Measurements from ENCODE around the gene TSPAN17.
"Not testable (repeated sequence)": the region's sequence is repeated elsewhere in the genome, so short reads cannot be mapped to it uniquely, and the experiment has no call there.

The TSPAN17 gene, protein sequence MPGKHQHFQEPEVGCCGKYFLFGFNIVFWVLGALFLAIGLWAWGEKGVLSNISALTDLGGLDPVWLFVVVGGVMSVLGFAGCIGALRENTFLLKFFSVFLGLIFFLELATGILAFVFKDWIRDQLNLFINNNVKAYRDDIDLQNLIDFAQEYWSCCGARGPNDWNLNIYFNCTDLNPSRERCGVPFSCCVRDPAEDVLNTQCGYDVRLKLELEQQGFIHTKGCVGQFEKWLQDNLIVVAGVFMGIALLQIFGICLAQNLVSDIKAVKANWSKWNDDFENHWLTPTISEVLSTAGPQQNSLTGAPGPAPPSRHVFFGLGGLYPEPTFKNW

DNA sequence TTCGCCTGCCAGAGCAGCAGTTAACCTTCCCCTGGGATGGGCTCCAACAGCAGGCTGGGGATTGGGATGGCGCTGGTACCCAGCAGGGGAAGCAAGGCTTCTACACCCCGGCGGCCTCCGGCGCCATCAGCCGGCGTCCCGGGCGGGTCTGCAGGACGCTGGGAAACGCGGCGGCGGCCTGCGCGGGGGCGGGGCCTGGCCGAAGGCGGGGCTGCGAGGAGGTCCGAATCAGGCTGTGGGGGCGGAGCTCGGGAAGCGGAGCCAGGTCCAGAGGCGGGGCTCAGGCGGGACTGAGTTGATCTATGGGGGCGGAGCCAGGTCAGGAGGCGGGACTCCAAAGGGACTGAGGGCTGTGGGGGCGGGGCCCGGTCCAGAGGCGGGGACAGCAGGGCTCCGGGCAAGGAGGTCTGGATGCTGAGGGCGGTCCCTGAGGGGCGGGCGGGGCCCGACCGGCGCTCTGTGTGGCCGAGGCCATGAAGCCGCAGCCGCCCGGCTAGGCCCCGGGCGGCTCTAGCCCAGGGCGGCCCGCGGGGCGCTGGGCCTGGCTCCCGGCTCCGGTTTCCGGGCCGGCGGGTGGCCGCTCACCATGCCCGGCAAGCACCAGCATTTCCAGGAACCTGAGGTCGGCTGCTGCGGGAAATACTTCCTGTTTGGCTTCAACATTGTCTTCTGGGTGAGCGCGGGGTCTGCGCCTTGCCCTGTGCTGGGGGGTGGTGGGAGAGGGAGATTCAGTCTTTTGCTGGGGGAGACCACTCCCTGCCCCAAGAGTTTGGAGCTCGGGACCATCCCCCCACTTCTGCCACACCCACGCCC lies at the start of gene TSPAN17:
Gene TSPAN17, plus strand, starts transcription at position 455 of the 813 bp plus-strand sequence. Its CDS starts 132 bp downstream, at position 587.
- peak; percentile 89 for ATAC-seq
- peak within 1 kb of the TSS; percentile 83 for H3K4me3 Mint-ChIP-seq
- peaks cover 52% of the 10 kb centered on the region for H3K4me1 Mint-ChIP-seq
- no peaks in the 10 kb centered on the region for H3K36me3 Mint-ChIP-seq (ENCODE audit: low read depth)
- DNase-seq, result peak; percentile 100
- peak within 1 kb of the TSS; percentile 92 for H3K27ac Mint-ChIP-seq
- H3K9me3 Mint-ChIP-seq, result no peaks in the 10 kb centered on the region
- peaks cover 2% of the 10 kb centered on the region for H3K27me3 Mint-ChIP-seq

GRCh38 chr5:176599749-176600430 lies 47.4 kb upstream of the TSPAN17 start:
- not testable (repeated sequence) for H3K36me3 Mint-ChIP-seq (ENCODE audit: low read depth); H3K27ac Mint-ChIP-seq; H3K9me3 Mint-ChIP-seq; ATAC-seq; DNase-seq; H3K4me3 Mint-ChIP-seq; H3K4me1 Mint-ChIP-seq
- peaks cover 15% of the 10 kb centered on the region for H3K27me3 Mint-ChIP-seq

GRCh38 chr5:176601901-176602482 lies 45.3 kb upstream of the TSPAN17 start:
- Mint-ChIP-seq H3K27me3 (peaks cover 9% of the 10 kb centered on the region), H3K36me3 (ENCODE audit: low read depth) (peaks cover 2% of the 10 kb centered on the region), H3K27ac (no peak overlapping the region), H3K9me3 (no peaks in the 10 kb centered on the region), H3K4me3 (no peak overlapping the region), H3K4me1 (peaks cover 4% of the 10 kb centered on the region)
- ATAC-seq (no peak), DNase-seq (no peak)

DNA sequence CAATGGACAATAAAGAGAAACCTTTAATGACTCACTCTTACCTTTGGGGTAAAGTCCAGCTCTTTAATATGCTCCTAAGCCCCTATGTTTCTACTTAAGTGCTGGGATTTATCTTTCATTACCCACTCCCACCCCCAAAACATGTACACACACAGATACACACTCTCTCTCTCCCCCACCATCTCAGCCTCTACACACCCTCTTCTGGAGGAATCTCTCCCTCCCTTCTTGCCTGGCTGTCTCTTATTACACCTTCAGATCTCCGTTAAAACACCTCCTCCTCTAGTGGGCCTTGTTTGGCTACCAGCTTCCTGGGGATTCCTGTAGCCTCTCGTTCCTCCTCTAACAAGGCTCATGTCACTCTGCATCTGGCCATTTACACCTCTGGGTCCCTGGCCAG lies 44.2 kb upstream of the TSPAN17 start:
- DNase-seq (no peak), ATAC-seq (no peak)
- H3K4me1 Mint-ChIP-seq, result peaks cover 2% of the 10 kb centered on the region
- peaks cover 2% of the 10 kb centered on the region for H3K36me3 Mint-ChIP-seq (ENCODE audit: low read depth)
- H3K27me3 Mint-ChIP-seq, result peaks cover 11% of the 10 kb centered on the region
- no peak overlapping the region for H3K4me3 Mint-ChIP-seq
- H3K27ac Mint-ChIP-seq, result no peak overlapping the region
- no peaks in the 10 kb centered on the region for H3K9me3 Mint-ChIP-seq

- Mint-ChIP-seq H3K4me1 (peaks cover 11% of the 10 kb centered on the region), H3K27ac (no peak overlapping the region), H3K36me3 (ENCODE audit: low read depth) (no peaks in the 10 kb centered on the region), H3K27me3 (peaks cover 20% of the 10 kb centered on the region), H3K9me3 (no peaks in the 10 kb centered on the region), H3K4me3 (no peak overlapping the region)
- no peak for DNase-seq
- no peak for ATAC-seq
These were observed 41.3 kb upstream of the TSPAN17 start for GRCh38 chr5:176606032-176606431.

DNA sequence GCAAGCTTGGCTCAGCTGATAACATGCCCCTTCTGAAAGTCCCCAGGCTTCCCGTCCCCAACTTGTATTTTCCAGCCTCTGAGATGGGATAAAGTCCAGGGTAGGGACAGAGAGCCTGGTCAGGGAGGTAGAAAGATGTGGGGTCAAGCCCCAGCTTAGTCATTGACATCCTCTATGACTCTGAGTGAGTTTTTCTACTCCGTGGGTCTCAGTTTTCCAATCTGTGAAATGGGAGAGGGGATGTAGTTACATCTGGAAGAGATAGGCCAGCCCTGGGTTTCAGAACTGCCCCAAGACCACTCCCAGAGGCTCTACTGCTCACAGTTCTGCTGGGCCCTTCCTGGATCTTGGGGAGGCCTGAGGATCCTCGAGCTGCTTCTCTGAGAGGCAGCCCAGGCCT lies 40.4 kb upstream of the TSPAN17 start:
- peaks cover 14% of the 10 kb centered on the region for H3K4me1 Mint-ChIP-seq
- no peaks in the 10 kb centered on the region for H3K9me3 Mint-ChIP-seq
- no peaks in the 10 kb centered on the region for H3K36me3 Mint-ChIP-seq (ENCODE audit: low read depth)
- H3K4me3 Mint-ChIP-seq, result no peak overlapping the region
- H3K27me3 Mint-ChIP-seq, result peaks cover 26% of the 10 kb centered on the region
- ATAC-seq (no peak), DNase-seq (no peak)
- H3K27ac Mint-ChIP-seq, result no peak overlapping the region

DNA sequence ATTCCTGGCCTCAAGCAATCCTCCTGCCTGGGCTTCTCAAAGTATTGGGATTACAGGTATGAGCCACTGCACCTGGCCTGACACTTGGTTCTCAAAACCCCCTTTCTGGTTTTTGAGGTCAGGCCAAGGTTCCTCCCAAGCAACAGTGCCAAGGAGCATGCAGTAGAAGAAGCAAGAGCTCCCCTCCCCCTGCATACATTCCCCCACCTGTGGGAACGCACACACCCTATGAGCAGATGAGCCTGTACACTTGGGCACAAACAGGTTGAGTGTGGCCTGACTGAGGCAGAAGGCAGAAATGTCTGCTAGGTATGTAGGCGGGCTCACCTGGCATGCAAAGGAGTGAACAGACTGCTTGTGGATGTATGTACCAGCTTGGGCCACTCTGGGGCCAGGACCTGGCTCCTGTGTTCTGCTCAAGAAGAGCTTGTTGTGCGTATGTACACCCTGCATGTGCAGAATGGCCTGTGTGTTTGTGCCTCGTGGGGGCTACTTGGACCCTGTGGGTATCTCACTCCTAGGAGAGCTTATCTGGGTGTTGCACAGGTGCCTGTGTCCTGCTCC lies 39.1 kb upstream of the TSPAN17 start:
- Mint-ChIP-seq H3K36me3 (ENCODE audit: low read depth) (no peaks in the 10 kb centered on the region), H3K27ac (no peak overlapping the region), H3K4me1 (peaks cover 14% of the 10 kb centered on the region), H3K9me3 (no peaks in the 10 kb centered on the region), H3K27me3 (peaks cover 37% of the 10 kb centered on the region), H3K4me3 (peak overlapping the region; percentile 85)
- DNase-seq (no peak), ATAC-seq (no peak)

DNA sequence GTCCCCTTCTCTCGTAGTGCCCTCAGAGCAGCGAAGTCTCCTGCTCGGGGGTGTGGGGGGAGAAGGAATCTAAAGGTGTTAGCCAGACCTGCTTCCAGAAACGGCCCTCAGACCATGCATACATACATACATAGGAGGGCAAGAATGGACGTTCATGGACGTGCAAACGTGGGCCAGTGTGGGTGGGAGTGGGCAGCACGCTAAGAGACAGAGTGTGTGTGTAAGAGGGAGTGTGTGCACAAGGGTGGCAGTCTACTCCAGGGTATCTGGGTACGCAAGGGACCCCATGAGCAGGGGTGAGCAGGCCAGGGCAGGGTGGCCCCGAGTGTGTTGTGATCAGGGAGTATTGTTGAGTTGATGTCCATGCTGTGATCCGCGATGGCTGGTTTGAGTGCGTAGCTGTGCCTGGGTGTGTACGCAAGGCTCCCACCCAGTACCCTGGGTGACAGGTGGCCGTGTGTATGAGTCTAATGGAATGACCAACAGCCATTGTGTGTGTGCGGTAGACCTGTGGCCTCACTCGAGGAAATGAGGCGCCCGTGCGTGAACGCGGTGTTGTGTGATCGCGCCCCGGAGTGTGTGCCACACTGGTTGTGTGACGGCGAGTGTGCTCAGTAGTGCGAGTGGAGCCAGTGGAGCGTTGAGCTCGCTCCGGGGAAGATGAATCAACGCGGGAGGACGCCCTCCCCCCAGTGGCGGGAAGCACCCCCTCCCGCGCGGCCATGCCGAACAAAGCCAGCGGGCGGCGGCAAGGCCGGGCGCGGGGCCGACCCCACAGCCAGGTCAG lies 38.2 kb upstream of the TSPAN17 start:
- H3K9me3 Mint-ChIP-seq, result no peaks in the 10 kb centered on the region
- ATAC-seq (peak; percentile 3), DNase-seq (peak; percentile 31)
- no peaks in the 10 kb centered on the region for H3K36me3 Mint-ChIP-seq (ENCODE audit: low read depth)
- H3K27me3 Mint-ChIP-seq, result peaks cover 41% of the 10 kb centered on the region
- H3K4me3 Mint-ChIP-seq, result peak overlapping the region; percentile 85
- peaks cover 14% of the 10 kb centered on the region for H3K4me1 Mint-ChIP-seq
- peak overlapping the region; percentile 85 for H3K27ac Mint-ChIP-seq

DNA sequence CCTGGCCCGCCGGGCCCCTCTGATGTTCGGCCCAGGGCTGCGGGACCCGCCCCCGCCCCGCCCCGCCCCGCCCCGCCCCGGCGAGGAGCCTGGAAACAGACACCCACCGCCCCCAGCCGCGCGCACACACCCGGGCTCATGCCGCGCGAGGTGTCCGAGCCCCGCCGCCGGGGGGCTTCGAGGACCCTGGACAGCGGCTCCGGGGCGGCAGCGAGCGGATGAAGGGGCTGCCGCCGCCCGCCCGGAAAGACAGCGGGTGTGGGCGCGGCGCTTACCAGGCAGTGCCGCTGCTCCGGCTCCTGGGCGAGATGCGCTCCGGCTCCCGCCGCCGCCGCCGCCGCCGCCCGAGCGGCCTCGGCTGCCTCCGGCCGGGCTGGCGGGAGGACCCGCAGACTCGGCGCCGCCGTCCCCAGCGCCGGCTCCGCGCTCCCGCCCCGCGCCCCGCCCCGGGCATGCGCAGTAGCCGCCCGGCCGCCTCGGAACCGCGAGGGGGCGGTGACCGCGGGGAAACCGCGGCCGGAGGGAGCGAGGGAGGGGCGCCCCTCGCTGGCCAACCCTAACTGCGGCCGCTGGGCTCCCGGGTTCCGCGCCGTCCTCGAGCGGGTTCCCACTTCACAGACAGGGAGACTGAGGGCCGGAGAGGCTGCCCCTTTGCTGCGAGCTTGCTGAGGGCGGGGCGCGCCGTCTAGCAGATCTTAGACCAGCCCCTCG lies 37.4 kb upstream of the TSPAN17 start, which contains the start of gene GPRIN1:
Gene GPRIN1, minus strand, starts transcription at position 433 of the 711 bp plus-strand sequence. CDS start 10,322 bp downstream, outside the sequence.
- Mint-ChIP-seq H3K36me3 (ENCODE audit: low read depth) (no peaks in the 10 kb centered on the region), H3K4me1 (peaks cover 14% of the 10 kb centered on the region), H3K4me3 (peak within 1 kb of the TSS; percentile 85), H3K27me3 (peaks cover 42% of the 10 kb centered on the region), H3K9me3 (no peaks in the 10 kb centered on the region), H3K27ac (peak within 1 kb of the TSS; percentile 85)
- ATAC-seq (peak; percentile 65), DNase-seq (peak; percentile 72)

- H3K9me3 Mint-ChIP-seq, result no peaks in the 10 kb centered on the region
- peaks cover 14% of the 10 kb centered on the region for H3K4me1 Mint-ChIP-seq
- peak overlapping the region; percentile 63 for H3K4me3 Mint-ChIP-seq
- peaks cover 44% of the 10 kb centered on the region for H3K27me3 Mint-ChIP-seq
- no peaks in the 10 kb centered on the region for H3K36me3 Mint-ChIP-seq (ENCODE audit: low read depth)
- ATAC-seq (no peak), DNase-seq (no peak)
- H3K27ac Mint-ChIP-seq, result no peak overlapping the region
These were observed 36.9 kb upstream of the TSPAN17 start for GRCh38 chr5:176610435-176610773.

DNA sequence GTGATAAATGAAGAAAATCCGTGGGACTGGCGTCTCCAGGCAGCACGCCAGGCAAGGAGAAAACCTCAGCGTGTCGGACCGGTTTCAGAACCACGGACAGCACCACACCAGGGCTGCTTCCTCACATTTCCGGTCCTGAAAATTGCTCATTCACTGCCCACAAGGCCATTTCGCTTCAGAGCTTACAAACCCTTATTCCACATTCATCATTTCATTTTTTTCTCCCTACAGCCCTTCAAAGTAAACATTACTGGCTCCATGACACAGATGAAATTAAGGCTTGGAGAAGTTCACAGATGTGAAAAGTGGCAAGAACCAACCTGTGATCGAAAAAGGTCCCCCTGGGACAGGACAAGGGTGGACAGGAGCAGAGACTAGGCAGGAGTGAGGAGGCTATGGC lies 35.8 kb upstream of the TSPAN17 start:
- ATAC-seq, result no peak
- H3K27ac Mint-ChIP-seq, result no peak overlapping the region
- peak; percentile 65 for DNase-seq

GRCh38 chr5:176612008-176612407 lies 35.3 kb upstream of the TSPAN17 start:
- no peak overlapping the region for H3K4me3 Mint-ChIP-seq

More for the DNA sequence above, 35.8 kb upstream of the TSPAN17 start:
- H3K9me3 Mint-ChIP-seq, result no peaks in the 10 kb centered on the region
- H3K4me1 Mint-ChIP-seq, result peaks cover 14% of the 10 kb centered on the region
- H3K36me3 Mint-ChIP-seq (ENCODE audit: low read depth), result no peaks in the 10 kb centered on the region
- H3K4me3 Mint-ChIP-seq, result no peak overlapping the region
- H3K27me3 Mint-ChIP-seq, result peaks cover 55% of the 10 kb centered on the region

DNA sequence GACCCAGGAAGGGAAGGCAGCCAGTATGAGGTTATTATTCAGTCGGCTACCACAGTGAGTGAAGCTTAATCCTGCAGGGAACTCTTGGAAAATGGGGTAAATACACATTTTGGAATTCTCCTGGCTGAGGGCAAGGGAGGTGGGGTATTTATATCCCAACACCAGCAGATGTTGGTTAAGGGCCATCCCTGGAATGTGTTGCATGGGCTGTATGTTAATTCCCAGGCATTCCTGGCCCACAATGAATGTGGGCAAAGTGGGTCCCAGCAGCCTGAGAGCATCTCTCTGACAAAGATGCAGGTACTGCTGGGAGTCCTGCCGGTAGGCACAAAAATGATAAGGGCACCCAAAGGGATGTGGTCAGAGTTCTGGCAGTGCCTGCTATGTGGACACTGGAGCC lies 34.4 kb upstream of the TSPAN17 start:
- peaks cover 67% of the 10 kb centered on the region for H3K27me3 Mint-ChIP-seq
- H3K9me3 Mint-ChIP-seq, result no peaks in the 10 kb centered on the region
- no peak for DNase-seq
- H3K36me3 Mint-ChIP-seq (ENCODE audit: low read depth), result no peaks in the 10 kb centered on the region
- H3K27ac Mint-ChIP-seq, result no peak overlapping the region
- H3K4me1 Mint-ChIP-seq, result peaks cover 14% of the 10 kb centered on the region
- no peak overlapping the region for H3K4me3 Mint-ChIP-seq
- no peak for ATAC-seq

More at GRCh38 chr5:176612008-176612407, 35.3 kb upstream of the TSPAN17 start:
- Mint-ChIP-seq H3K9me3 (no peaks in the 10 kb centered on the region), H3K36me3 (ENCODE audit: low read depth) (no peaks in the 10 kb centered on the region), H3K27me3 (peaks cover 60% of the 10 kb centered on the region), H3K4me1 (peaks cover 14% of the 10 kb centered on the region), H3K27ac (no peak overlapping the region)
- DNase-seq, result no peak
- no peak for ATAC-seq

Data from activated naive CD8-positive, alpha-beta T cell treated with anti-CD3 and anti-CD28 coated beads, Interleukin-2, amount 50 U/mL, for 24 hours (primary cell).